Measurements from ENCODE around the gene USP31. TPM values are rescaled to one million over a fixed set of nuclear protein-coding genes. Genes with fewer than 3 reads are reported as not detected.

USP31 gene
- total RNA-seq, 1 experiment from 2014 or later: 11.3 TPM

GRCh38 chr16:23113185-23113584 lies 36.1 kb downstream of the USP31 start:
- BruUV-seq (replicated peaks): no TSS peak
- no peaks in the 10 kb centered on the region for H3K9me3 Mint-ChIP-seq (ENCODE audit: unreplicated experiment)
- POLR2A ChIA-PET: no interaction called here

GRCh38 chr16:23110257-23110899 lies 38.9 kb downstream of the USP31 start:
- peaks cover 6% of the 10 kb centered on the region for H3K4me1 Mint-ChIP-seq (ENCODE audit: low read depth, unreplicated experiment)
- CTCF ChIA-PET: no interaction called here
- Histone ChIP-seq H3K9me3 (no peaks in the 10 kb centered on the region), H3K27me3 (replicated peaks; ENCODE audit: control insufficient read depth, insufficient read depth, low read length) (no peaks in the 10 kb centered on the region), H3K4me3 (ENCODE audit: low read depth, low read length) (no peak overlapping the region), H3K4me1 (peaks cover 1% of the 10 kb centered on the region), H3K36me3 (ENCODE audit: control insufficient read depth, insufficient read depth, low read length) (no peaks in the 10 kb centered on the region)
- peaks cover 6% of the 10 kb centered on the region for H3K36me3 Mint-ChIP-seq (ENCODE audit: insufficient read depth, unreplicated experiment)
- BruUV-seq (replicated peaks): no TSS peak
- no peak overlapping the region for H3K4me3 Mint-ChIP-seq (ENCODE audit: unreplicated experiment)
- POLR2A ChIA-PET: no interaction called here
- no peak overlapping the region for H3K27ac Mint-ChIP-seq (ENCODE audit: unreplicated experiment)
- intact Hi-C loops (cut with micrococcal nuclease; ENCODE audit: unreplicated experiment): no loop called here
- TF ChIP-seq, protein P1, sequence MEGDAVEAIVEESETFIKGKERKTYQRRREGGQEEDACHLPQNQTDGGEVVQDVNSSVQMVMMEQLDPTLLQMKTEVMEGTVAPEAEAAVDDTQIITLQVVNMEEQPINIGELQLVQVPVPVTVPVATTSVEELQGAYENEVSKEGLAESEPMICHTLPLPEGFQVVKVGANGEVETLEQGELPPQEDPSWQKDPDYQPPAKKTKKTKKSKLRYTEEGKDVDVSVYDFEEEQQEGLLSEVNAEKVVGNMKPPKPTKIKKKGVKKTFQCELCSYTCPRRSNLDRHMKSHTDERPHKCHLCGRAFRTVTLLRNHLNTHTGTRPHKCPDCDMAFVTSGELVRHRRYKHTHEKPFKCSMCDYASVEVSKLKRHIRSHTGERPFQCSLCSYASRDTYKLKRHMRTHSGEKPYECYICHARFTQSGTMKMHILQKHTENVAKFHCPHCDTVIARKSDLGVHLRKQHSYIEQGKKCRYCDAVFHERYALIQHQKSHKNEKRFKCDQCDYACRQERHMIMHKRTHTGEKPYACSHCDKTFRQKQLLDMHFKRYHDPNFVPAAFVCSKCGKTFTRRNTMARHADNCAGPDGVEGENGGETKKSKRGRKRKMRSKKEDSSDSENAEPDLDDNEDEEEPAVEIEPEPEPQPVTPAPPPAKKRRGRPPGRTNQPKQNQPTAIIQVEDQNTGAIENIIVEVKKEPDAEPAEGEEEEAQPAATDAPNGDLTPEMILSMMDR (IDR thresholded peaks at IDR 0.05; ENCODE audit: insufficient read depth in 1 of 2, low read depth in 1 of 2, low read length in 1 of 2, severe bottlenecking in 1 of 2, unreplicated experiment in 1 of 2): no peak
- H3K9me3 Mint-ChIP-seq (ENCODE audit: unreplicated experiment): no peaks in the 10 kb centered on the region
- no peaks in the 10 kb centered on the region for H3K27me3 Mint-ChIP-seq (ENCODE audit: insufficient read depth, unreplicated experiment)
- DNase-seq: no peak

More at GRCh38 chr16:23113185-23113584, 36.1 kb downstream of the USP31 start:
- H3K36me3 Mint-ChIP-seq (ENCODE audit: insufficient read depth, unreplicated experiment): peaks cover 6% of the 10 kb centered on the region
- no peak for DNase-seq
- intact Hi-C loops (cut with micrococcal nuclease; ENCODE audit: unreplicated experiment): no loop called here
- H3K27me3 Mint-ChIP-seq (ENCODE audit: insufficient read depth, unreplicated experiment): no peaks in the 10 kb centered on the region
- no peak overlapping the region for H3K4me3 Mint-ChIP-seq (ENCODE audit: unreplicated experiment)
- Histone ChIP-seq H3K9me3 (no peaks in the 10 kb centered on the region), H3K36me3 (ENCODE audit: control insufficient read depth, insufficient read depth, low read length) (no peaks in the 10 kb centered on the region), H3K4me1 (no peaks in the 10 kb centered on the region), H3K27me3 (replicated peaks; ENCODE audit: control insufficient read depth, insufficient read depth, low read length) (no peaks in the 10 kb centered on the region), H3K4me3 (ENCODE audit: low read depth, low read length) (no peak overlapping the region)
- TF ChIP-seq, protein P1 (IDR thresholded peaks at IDR 0.05; ENCODE audit: insufficient read depth in 1 of 2, low read depth in 1 of 2, low read length in 1 of 2, severe bottlenecking in 1 of 2, unreplicated experiment in 1 of 2): no peak
- H3K27ac Mint-ChIP-seq (ENCODE audit: unreplicated experiment): peak overlapping the region; percentile 24
- CTCF ChIA-PET: no interaction called here
- peaks cover 6% of the 10 kb centered on the region for H3K4me1 Mint-ChIP-seq (ENCODE audit: low read depth, unreplicated experiment)

DNA sequence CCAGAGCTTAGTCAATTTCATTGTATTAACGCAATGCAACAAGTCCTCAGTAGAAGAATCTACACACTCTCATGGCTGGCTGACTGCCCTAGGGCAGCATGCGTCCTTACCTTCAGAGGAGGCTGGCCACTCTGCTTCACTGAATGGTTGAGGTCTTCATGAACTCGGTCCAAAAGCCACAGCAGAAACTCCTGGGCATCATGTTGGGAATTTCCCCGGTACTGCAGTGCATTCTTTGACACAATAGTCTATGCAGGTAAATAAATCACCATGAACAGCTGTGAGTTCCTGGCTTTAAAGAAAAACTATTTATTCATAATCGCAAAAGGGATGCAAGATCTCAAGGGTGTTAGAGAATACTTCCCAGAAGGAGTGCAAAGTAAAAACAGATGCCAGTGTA lies 41.3 kb downstream of the USP31 start:
- no peak overlapping the region for H3K4me3 ChIP-seq (ENCODE audit: low read depth, low read length)
- no TSS peak for BruUV-seq (replicated peaks)
- intact Hi-C loops (cut with micrococcal nuclease; ENCODE audit: unreplicated experiment): no loop called here
- Mint-ChIP-seq H3K36me3 (ENCODE audit: insufficient read depth, unreplicated experiment) (peaks cover 6% of the 10 kb centered on the region), H3K27ac (ENCODE audit: unreplicated experiment) (no peak overlapping the region), H3K4me1 (ENCODE audit: low read depth, unreplicated experiment) (peaks cover 6% of the 10 kb centered on the region), H3K4me3 (ENCODE audit: unreplicated experiment) (no peak overlapping the region), H3K27me3 (ENCODE audit: insufficient read depth, unreplicated experiment) (no peaks in the 10 kb centered on the region), H3K9me3 (ENCODE audit: unreplicated experiment) (no peaks in the 10 kb centered on the region)
- CTCF ChIA-PET: no interaction called here
- H3K4me1 ChIP-seq: peaks cover 19% of the 10 kb centered on the region
- H3K9me3 ChIP-seq: no peaks in the 10 kb centered on the region
- POLR2A ChIA-PET: no interaction called here
- TF ChIP-seq, protein P1 (IDR thresholded peaks at IDR 0.05; ENCODE audit: insufficient read depth in 1 of 2, low read depth in 1 of 2, low read length in 1 of 2, severe bottlenecking in 1 of 2, unreplicated experiment in 1 of 2): no peak
- no peak for DNase-seq
- no peaks in the 10 kb centered on the region for H3K36me3 ChIP-seq (ENCODE audit: control insufficient read depth, insufficient read depth, low read length)
- H3K27me3 ChIP-seq (replicated peaks; ENCODE audit: control insufficient read depth, insufficient read depth, low read length): no peaks in the 10 kb centered on the region
